GM23248 (cell line): ENCODE measurements around the gene FBN1. TPM values are rescaled to one million over a fixed set of nuclear protein-coding genes. Genes with fewer than 3 reads are reported as not detected.

Experiments used
- DNase-seq: peaks from one replicate; pipeline ENCODE4 v3.0.0-alpha.2; 2015
- H2AFZ ChIP-seq: fragments of 200-600 bp; sonication (generic); 2 replicates; pipeline ENCODE4 v1.6.1; 2016; ENCODE audit warnings: antibody characterized with exemption
- H3F3A ChIP-seq: fragments of 200-600 bp; sonication (generic); 2 replicates; pipeline ENCODE4 v1.6.1; 2016; ENCODE audit warnings: mild to moderate bottlenecking, antibody characterized with exemption, mixed run types; ENCODE audit not compliant: insufficient read depth
- H3K27ac ChIP-seq: fragments of 200-600 bp; sonication (generic); 2 replicates; pipeline ENCODE4 v1.5.1; 2016; ENCODE audit warnings: mild to moderate bottlenecking
- H3K27me3 ChIP-seq: fragments of 200-600 bp; sonication (generic); replicated peaks from 2 replicates; pipeline ENCODE4 v1.6.1; 2016; ENCODE audit warnings: mild to moderate bottlenecking; ENCODE audit not compliant: insufficient read depth
- H3K36me3 ChIP-seq: fragments of 200-600 bp; sonication (generic); 2 replicates; pipeline ENCODE4 v1.6.1; 2016; ENCODE audit warnings: low read depth, mild to moderate bottlenecking
- H3K4me1 ChIP-seq: fragments of 200-600 bp; sonication (generic); 2 replicates; pipeline ENCODE4 v1.6.1; 2016; ENCODE audit warnings: mild to moderate bottlenecking; ENCODE audit not compliant: insufficient read depth
- H3K4me2 ChIP-seq: fragments of 200-600 bp; sonication (generic); one replicate; pipeline ENCODE4 v1.6.1; 2016; ENCODE audit warnings: mild to moderate bottlenecking; ENCODE audit not compliant: unreplicated experiment
- H3K4me3 ChIP-seq: fragments of 200-600 bp; sonication (generic); 2 replicates; pipeline ENCODE4 v1.5.1; 2016; ENCODE audit warnings: mild to moderate bottlenecking
- H3K79me2 ChIP-seq: fragments of 200-600 bp; sonication (generic); 2 replicates; pipeline ENCODE4 v1.6.1; 2016; ENCODE audit warnings: mild to moderate bottlenecking; ENCODE audit not compliant: insufficient read depth
- H3K9ac ChIP-seq: fragments of 200-600 bp; sonication (generic); 2 replicates; pipeline ENCODE4 v1.6.1; 2016; ENCODE audit warnings: mild to moderate bottlenecking
- H3K9me2 ChIP-seq: fragments of 200-600 bp; sonication (generic); 2 replicates; pipeline ENCODE4 v1.6.1; 2016; ENCODE audit warnings: mixed run types, mild to moderate bottlenecking, moderate library complexity; ENCODE audit not compliant: insufficient read depth
- H3K9me3 ChIP-seq: fragments of 200-600 bp; sonication (generic); one replicate; pipeline ENCODE4 v1.6.1; 2017; ENCODE audit warnings: low read depth
- H4K20me1 ChIP-seq: fragments of 200-600 bp; sonication (generic); 2 replicates; pipeline ENCODE4 v1.6.0; 2016; ENCODE audit not compliant: insufficient read depth
- EZH2 ChIP-seq: fragments of 200-600 bp; sonication (generic); IDR thresholded peaks from 2 replicates; pipeline ENCODE4 v1.6.1; 2018; ENCODE audit warnings: antibody characterized with exemption, mild to moderate bottlenecking; ENCODE audit not compliant: insufficient read depth, poor library complexity, severe bottlenecking
- EZH2phosphoT487 ChIP-seq: fragments of 200-600 bp; sonication (generic); IDR thresholded peaks from 2 replicates; pipeline ENCODE4 v1.6.1; 2018; ENCODE audit warnings: antibody characterized with exemption, moderate library complexity, mild to moderate bottlenecking, low read depth; ENCODE audit not compliant: insufficient read depth
- WGBS, 2 experiments: methylation state at CpG; one replicate each; pipeline ENCODE4 v1.1.6; 2015 to 2017; ENCODE audit warnings: low lambda C conversion rate in 2 of 2, low coverage in 1 of 2; ENCODE audit errors: missing lambda C conversion rate in 2 of 2; 5-methylcytosine and 5-hydroxymethylcytosine counted together
- in situ Hi-C: fragments of 300-500 bp; cut with MboI; formaldehyde crosslinking; loops from 2 replicates; pipeline ENCODE4 v1.15.0; 2020
- polyA plus RNA-seq: library from polyadenylated mRNA; unstranded; fragments of >200 nt; fragmentation: Nextera tagmentation; extraction: Ambion mirVana; gene quantifications from 2 replicates; pipeline ENCODE4 v1.2.1, GENCODE V29; 2016
- total RNA-seq: library from RNA; depleted of rRNA; stranded (reverse); fragments of >200 nt; shearing (Covaris generic); gene quantifications from 2 replicates; pipeline ENCODE4 v1.2.3, GENCODE V29; 2014

Gene FBN1
- total and polyA plus RNA-seq, 2 experiments from 2014 or later = 374 to 1,478 TPM

- Histone ChIP-seq H3K9ac (peak overlapping the region; percentile 64), H3K4me3 (no peak overlapping the region), H3K27me3 (no peaks in the 10 kb centered on the region), H3K36me3 (peaks cover 72% of the 10 kb centered on the region), H2AFZ (no peak overlapping the region), H3K4me1 (peaks cover 77% of the 10 kb centered on the region), H3K79me2 (peaks cover 99% of the 10 kb centered on the region), H3K27ac (peak overlapping the region; percentile 83), H3K9me2 (no peaks in the 10 kb centered on the region), H3F3A (peaks cover 96% of the 10 kb centered on the region), H3K4me2 (peak overlapping the region; percentile 41), H3K9me3 (no peaks in the 10 kb centered on the region), H4K20me1 (no peaks in the 10 kb centered on the region; the same call in 1 of the 2 replicates)
- TF ChIP-seq EZH2phosphoT487 (no peak), EZH2 (no peak)
- peak; percentile 67 for DNase-seq
- 20 to 22% methylated on average over 3 of the region's 3 CpGs for WGBS, 2 experiments
- in situ Hi-C loops = loop anchor here (25.0 kb wide), 1 partner anchor 101 kb away; the partner anchor contains the start of gene FBN1
These were observed 108.8 kb downstream of the FBN1 start for GRCh38 chr15:48536681-48537091.

DNA sequence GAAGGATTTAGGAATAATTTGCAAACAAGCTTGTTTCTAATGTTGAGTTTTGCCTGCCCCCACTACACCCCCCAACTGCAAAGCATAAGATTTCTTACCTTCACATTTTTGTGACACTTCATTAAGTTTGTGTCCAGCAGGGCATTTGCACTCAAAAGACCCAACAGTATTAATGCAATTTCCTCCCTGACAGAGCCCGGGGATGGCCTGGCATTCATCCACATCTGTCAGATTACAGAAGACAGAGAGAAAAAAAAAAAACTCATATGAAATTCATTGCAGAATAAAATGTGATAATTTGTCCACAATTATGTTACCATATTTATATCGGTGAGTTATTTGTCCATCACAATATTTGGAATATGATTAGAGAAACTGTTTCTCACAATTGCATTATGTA lies 111.5 kb downstream of the FBN1 start:
- 12 to 16% methylated on average over 2 of the region's 2 CpGs for WGBS, 2 experiments
- TF ChIP-seq EZH2 (no peak), EZH2phosphoT487 (no peak)
- Histone ChIP-seq H3K36me3 (peaks cover 90% of the 10 kb centered on the region), H3K27me3 (no peaks in the 10 kb centered on the region), H3K27ac (peak overlapping the region; percentile 83), H4K20me1 (no peaks in the 10 kb centered on the region; the same call in 1 of the 2 replicates), H3K9me2 (no peaks in the 10 kb centered on the region), H2AFZ (no peak overlapping the region), H3K4me2 (no peak overlapping the region), H3K4me1 (peaks cover 55% of the 10 kb centered on the region), H3K9me3 (no peaks in the 10 kb centered on the region), H3K79me2 (peaks cover 97% of the 10 kb centered on the region), H3K9ac (0 out of 2 replicates have a peak overlapping the region, but pooled peaks have one; percentile 26), H3K4me3 (no peak overlapping the region), H3F3A (peaks cover 94% of the 10 kb centered on the region)
- in situ Hi-C loops = loop anchor here (25.0 kb wide), 1 partner anchor 103 kb away; the partner anchor contains the start of gene FBN1
- DNase-seq = peak; percentile 31

- Histone ChIP-seq H3K4me3 (no peak overlapping the region), H3K4me2 (no peak overlapping the region), H3K9me3 (no peaks in the 10 kb centered on the region), H3K27ac (peak overlapping the region; percentile 83), H2AFZ (no peak overlapping the region), H3K27me3 (no peaks in the 10 kb centered on the region), H3F3A (peaks cover 94% of the 10 kb centered on the region), H3K36me3 (peaks cover 89% of the 10 kb centered on the region), H3K4me1 (peaks cover 54% of the 10 kb centered on the region), H3K9me2 (no peaks in the 10 kb centered on the region), H3K9ac (peak overlapping the region; percentile 26; the same call in 1 of the 2 replicates), H3K79me2 (peaks cover 97% of the 10 kb centered on the region), H4K20me1 (no peaks in the 10 kb centered on the region; the same call in 1 of the 2 replicates)
- TF ChIP-seq EZH2phosphoT487 (no peak), EZH2 (no peak)
- peak; percentile 30 for DNase-seq
- in situ Hi-C loops = loop anchor here (25.0 kb wide), 1 partner anchor 104 kb away; the partner anchor contains the start of gene FBN1
These were observed 112.6 kb downstream of the FBN1 start for GRCh38 chr15:48532946-48533345.

DNA sequence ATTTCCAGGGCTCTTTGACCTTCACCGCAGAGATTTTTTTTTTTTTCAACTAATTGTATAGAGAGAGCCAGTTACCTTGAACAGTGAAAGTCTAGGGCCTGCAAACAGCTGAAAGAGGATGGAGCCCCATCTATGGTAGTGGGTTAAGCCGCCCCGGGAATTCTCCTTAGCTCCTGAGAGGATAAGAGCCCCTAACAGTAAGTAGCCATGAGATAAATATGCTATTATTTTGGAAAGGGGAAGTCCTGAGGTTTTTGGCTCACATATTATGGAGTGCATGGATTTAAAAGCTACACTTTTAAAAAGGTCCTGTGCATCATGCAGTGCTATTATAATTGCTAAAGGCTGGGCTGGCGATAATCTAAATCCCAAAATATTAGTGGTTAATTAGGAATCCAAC lies 115.0 kb downstream of the FBN1 start:
- Histone ChIP-seq H4K20me1 (no peaks in the 10 kb centered on the region; the same call in 1 of the 2 replicates), H3K27me3 (no peaks in the 10 kb centered on the region), H3K9me3 (no peaks in the 10 kb centered on the region), H3K4me1 (peaks cover 30% of the 10 kb centered on the region), H3F3A (peaks cover 94% of the 10 kb centered on the region), H3K36me3 (peaks cover 90% of the 10 kb centered on the region), H3K27ac (no peak overlapping the region), H3K4me2 (no peak overlapping the region), H3K9me2 (no peaks in the 10 kb centered on the region), H3K79me2 (peaks cover 97% of the 10 kb centered on the region), H2AFZ (no peak overlapping the region), H3K4me3 (no peak overlapping the region), H3K9ac (no peak overlapping the region)
- WGBS, 2 experiments = 97 to 98% methylated on average over 4 of the region's 4 CpGs
- TF ChIP-seq EZH2phosphoT487 = no peak
- no peak for TF ChIP-seq EZH2
- DNase-seq = no peak
- in situ Hi-C loops = loop anchor here (25.0 kb wide), 1 partner anchor 107 kb away; the partner anchor contains the start of gene FBN1
